Neural cell (in vitro differentiated cells): ENCODE measurements around the gene YBX2. TPM values are rescaled to one million over a fixed set of nuclear protein-coding genes. Genes with fewer than 3 reads are reported as not detected.

Source experiments
- H2AFZ ChIP-seq: fragments of 200-600, 300-800 bp; sonication (generic), shearing (Covaris generic); 2 replicates; pipeline ENCODE4 v1.6.0; 2014; ENCODE audit warnings: low read depth, mild to moderate bottlenecking, antibody characterized with exemption, low read length, moderate library complexity
- H3F3A ChIP-seq: fragments of 200-600 bp; shearing (Covaris generic); 2 replicates; pipeline ENCODE4 v1.6.1; 2016; ENCODE audit warnings: mild to moderate bottlenecking, moderate library complexity, mixed read lengths, antibody characterized with exemption, low read length; ENCODE audit not compliant: insufficient read depth, poor library complexity, severe bottlenecking
- H3K27ac ChIP-seq: fragments of 200-600, 300-800 bp; sonication (generic), shearing (Covaris generic); 2 replicates; pipeline ENCODE4 v1.5.1; 2014; ENCODE audit warnings: mild to moderate bottlenecking, low read length, moderate library complexity
- H3K27me3 ChIP-seq: fragments of 300-800, 200-600 bp; sonication (generic), shearing (Covaris generic); 2 replicates; pipeline ENCODE4 v1.6.0; 2014; ENCODE audit warnings: mild to moderate bottlenecking, low read depth, low read length, moderate library complexity; ENCODE audit not compliant: insufficient read depth
- H3K36me3 ChIP-seq: fragments of 300-800, 200-600 bp; sonication (generic), shearing (Covaris generic); 2 replicates; pipeline ENCODE4 v1.5.1; 2014; ENCODE audit warnings: mild to moderate bottlenecking, antibody characterized with exemption, low read length, moderate library complexity; ENCODE audit not compliant: insufficient read depth
- H3K4me2 ChIP-seq: fragments of 300-800, 200-600 bp; sonication (generic), shearing (Covaris generic); 2 replicates; pipeline ENCODE4 v1.6.0; 2014; ENCODE audit warnings: mild to moderate bottlenecking, low read length
- H3K4me3 ChIP-seq: fragments of 300-800, 200-600 bp; sonication (generic), shearing (Covaris generic); 2 replicates; pipeline ENCODE4 v1.5.1; 2014; ENCODE audit warnings: mild to moderate bottlenecking, low read length, moderate library complexity
- H3K79me2 ChIP-seq: fragments of 200-600 bp; shearing (Covaris generic); replicated peaks from 2 replicates; pipeline ENCODE4 v1.6.0; 2014; ENCODE audit warnings: mild to moderate bottlenecking, low read length, moderate library complexity; ENCODE audit not compliant: insufficient read depth
- H3K9ac ChIP-seq: fragments of 300-800, 200-600 bp; sonication (generic), shearing (Covaris generic); 2 replicates; pipeline ENCODE4 v1.6.1; 2016; ENCODE audit warnings: mild to moderate bottlenecking, low read length, mixed read lengths
- H3K9me2 ChIP-seq: fragments of 200-600 bp; shearing (Covaris generic); 2 replicates; pipeline ENCODE4 v1.6.1; 2016; ENCODE audit warnings: mild to moderate bottlenecking, low read length, mixed read lengths; ENCODE audit not compliant: insufficient read depth
- H3K9me3 ChIP-seq: fragments of 200-600, 300-800 bp; sonication (generic), shearing (Covaris generic); 2 replicates; pipeline ENCODE4 v1.6.1; 2016; ENCODE audit warnings: mild to moderate bottlenecking, mixed run types, low read length, moderate library complexity, mixed read lengths
- H4K20me1 ChIP-seq: fragments of 200-600 bp; shearing (Covaris generic); 2 replicates; pipeline ENCODE4 v1.6.1; 2016; ENCODE audit warnings: mild to moderate bottlenecking, mixed run types; ENCODE audit not compliant: insufficient read depth
- EP300 ChIP-seq: fragments of 450-650 bp; conservative IDR thresholded peaks from 2 replicates; pipeline ENCODE4 v1.6.1; 2014; ENCODE audit warnings: antibody characterized with exemption, mild to moderate bottlenecking, moderate library complexity; ENCODE audit not compliant: poor library complexity, severe bottlenecking
- EZH2 ChIP-seq: fragments of 200-600, 300-800 bp; shearing (Covaris generic), sonication (generic); IDR thresholded peaks from 2 replicates; pipeline ENCODE4 v1.6.1; 2014; ENCODE audit warnings: antibody characterized with exemption, low read length, borderline replicate concordance, mild to moderate bottlenecking; ENCODE audit not compliant: insufficient read depth, poor library complexity, severe bottlenecking
- MXI1 ChIP-seq: fragments of 450-650 bp; conservative IDR thresholded peaks from 2 replicates; pipeline ENCODE4 v1.6.1; 2014; ENCODE audit warnings: antibody characterized with exemption, mild to moderate bottlenecking; ENCODE audit not compliant: poor library complexity, severe bottlenecking
- POLR2AphosphoS5 ChIP-seq: IDR thresholded peaks from 2 replicates; pipeline ENCODE4 v1.6.1; 2012
- RAD21 ChIP-seq: fragments of 450-650 bp; conservative IDR thresholded peaks from 2 replicates; pipeline ENCODE4 v1.6.1; 2014; ENCODE audit warnings: antibody characterized with exemption, mild to moderate bottlenecking, moderate library complexity
- SMC3 ChIP-seq: fragments of 450-650 bp; conservative IDR thresholded peaks from 2 replicates; pipeline ENCODE4 v1.6.1; 2014; ENCODE audit warnings: antibody characterized with exemption, mild to moderate bottlenecking, moderate library complexity; ENCODE audit not compliant: poor library complexity
- TAF1 ChIP-seq: IDR thresholded peaks from 2 replicates; pipeline ENCODE4 v1.6.1; 2012; ENCODE audit warnings: low read depth
- polyA plus RNA-seq: library from polyadenylated mRNA; depleted of rRNA; stranded (reverse); fragments of >200 nt; gene quantifications from 2 replicates; pipeline ENCODE4 v1.2.3, GENCODE V29; 2014
- TF ChIP-seq, protein P1 (sequence below): IDR thresholded peaks from 2 replicates; pipeline ENCODE4 v1.6.1; 2012; ENCODE audit warnings: borderline replicate concordance
- TF ChIP-seq, protein P2 (sequence below): fragments of 450-650 bp; IDR thresholded peaks from 2 replicates; pipeline ENCODE4 v1.5.1; 2014; ENCODE audit warnings: antibody characterized with exemption, mild to moderate bottlenecking, moderate library complexity; ENCODE audit not compliant: poor library complexity, severe bottlenecking

Gene YBX2
- polyA plus RNA-seq, 1 donor from 2014 or later, result 2.1 TPM

DNA sequence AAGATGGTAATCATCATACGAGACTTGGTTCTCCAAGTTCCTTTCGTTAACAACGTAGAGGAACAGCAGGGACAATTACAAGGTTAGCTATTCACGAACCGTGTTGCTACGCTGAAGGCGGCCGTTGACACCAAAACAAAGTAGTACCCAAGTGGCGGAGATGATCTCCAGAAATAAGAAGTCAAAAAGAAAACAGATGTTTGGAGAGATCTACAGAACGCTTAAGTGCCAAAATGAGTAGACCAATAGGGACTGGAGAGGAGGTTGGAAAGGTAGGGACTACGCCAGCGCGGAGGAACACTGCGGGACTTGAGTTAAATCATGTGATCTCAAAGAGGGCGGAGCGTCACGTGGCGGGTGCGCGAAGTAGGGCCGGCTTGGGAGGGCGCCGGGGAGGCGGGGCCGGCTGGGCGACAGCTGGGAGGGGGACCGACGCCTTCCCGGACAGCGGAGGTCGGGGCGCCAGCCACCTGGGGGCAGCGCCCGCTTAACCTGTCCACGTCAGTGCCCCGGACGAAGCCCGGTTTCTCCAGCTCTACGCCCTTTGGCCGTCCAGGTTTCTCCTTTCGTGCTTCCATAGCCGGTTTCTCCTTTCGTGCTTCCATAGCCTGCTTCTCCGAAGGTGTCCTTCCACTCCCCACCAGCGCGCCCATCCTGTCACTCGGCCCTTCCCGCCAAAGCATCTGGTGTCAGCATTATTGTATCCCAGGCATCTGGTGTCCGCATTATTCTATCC, 51.6 kb downstream of the YBX2 start:
- Histone ChIP-seq H3K9me3 (no peaks in the 10 kb centered on the region), H3K4me2 (peak overlapping the region; percentile 86), H4K20me1 (no peaks in the 10 kb centered on the region), H3F3A (no peaks in the 10 kb centered on the region), H2AFZ (peak overlapping the region; percentile 35), H3K4me3 (peak overlapping the region; percentile 75), H3K36me3 (no peaks in the 10 kb centered on the region), H3K79me2 (peaks cover 44% of the 10 kb centered on the region), H3K9me2 (no peaks in the 10 kb centered on the region), H3K27me3 (no peaks in the 10 kb centered on the region), H3K27ac (peak overlapping the region; percentile 99), H3K9ac (peak overlapping the region; percentile 99)
- TF ChIP-seq MXI1, result peak; percentile 51
- TF ChIP-seq, protein P1, sequence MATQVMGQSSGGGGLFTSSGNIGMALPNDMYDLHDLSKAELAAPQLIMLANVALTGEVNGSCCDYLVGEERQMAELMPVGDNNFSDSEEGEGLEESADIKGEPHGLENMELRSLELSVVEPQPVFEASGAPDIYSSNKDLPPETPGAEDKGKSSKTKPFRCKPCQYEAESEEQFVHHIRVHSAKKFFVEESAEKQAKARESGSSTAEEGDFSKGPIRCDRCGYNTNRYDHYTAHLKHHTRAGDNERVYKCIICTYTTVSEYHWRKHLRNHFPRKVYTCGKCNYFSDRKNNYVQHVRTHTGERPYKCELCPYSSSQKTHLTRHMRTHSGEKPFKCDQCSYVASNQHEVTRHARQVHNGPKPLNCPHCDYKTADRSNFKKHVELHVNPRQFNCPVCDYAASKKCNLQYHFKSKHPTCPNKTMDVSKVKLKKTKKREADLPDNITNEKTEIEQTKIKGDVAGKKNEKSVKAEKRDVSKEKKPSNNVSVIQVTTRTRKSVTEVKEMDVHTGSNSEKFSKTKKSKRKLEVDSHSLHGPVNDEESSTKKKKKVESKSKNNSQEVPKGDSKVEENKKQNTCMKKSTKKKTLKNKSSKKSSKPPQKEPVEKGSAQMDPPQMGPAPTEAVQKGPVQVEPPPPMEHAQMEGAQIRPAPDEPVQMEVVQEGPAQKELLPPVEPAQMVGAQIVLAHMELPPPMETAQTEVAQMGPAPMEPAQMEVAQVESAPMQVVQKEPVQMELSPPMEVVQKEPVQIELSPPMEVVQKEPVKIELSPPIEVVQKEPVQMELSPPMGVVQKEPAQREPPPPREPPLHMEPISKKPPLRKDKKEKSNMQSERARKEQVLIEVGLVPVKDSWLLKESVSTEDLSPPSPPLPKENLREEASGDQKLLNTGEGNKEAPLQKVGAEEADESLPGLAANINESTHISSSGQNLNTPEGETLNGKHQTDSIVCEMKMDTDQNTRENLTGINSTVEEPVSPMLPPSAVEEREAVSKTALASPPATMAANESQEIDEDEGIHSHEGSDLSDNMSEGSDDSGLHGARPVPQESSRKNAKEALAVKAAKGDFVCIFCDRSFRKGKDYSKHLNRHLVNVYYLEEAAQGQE, result no peak
- TF ChIP-seq POLR2AphosphoS5, result peak; percentile 83
- TF ChIP-seq EP300, result peak; percentile 71
- peak; percentile 39 for TF ChIP-seq RAD21
- peak; percentile 51 for TF ChIP-seq SMC3
- TF ChIP-seq EZH2, result no peak
- TF ChIP-seq, protein P2, sequence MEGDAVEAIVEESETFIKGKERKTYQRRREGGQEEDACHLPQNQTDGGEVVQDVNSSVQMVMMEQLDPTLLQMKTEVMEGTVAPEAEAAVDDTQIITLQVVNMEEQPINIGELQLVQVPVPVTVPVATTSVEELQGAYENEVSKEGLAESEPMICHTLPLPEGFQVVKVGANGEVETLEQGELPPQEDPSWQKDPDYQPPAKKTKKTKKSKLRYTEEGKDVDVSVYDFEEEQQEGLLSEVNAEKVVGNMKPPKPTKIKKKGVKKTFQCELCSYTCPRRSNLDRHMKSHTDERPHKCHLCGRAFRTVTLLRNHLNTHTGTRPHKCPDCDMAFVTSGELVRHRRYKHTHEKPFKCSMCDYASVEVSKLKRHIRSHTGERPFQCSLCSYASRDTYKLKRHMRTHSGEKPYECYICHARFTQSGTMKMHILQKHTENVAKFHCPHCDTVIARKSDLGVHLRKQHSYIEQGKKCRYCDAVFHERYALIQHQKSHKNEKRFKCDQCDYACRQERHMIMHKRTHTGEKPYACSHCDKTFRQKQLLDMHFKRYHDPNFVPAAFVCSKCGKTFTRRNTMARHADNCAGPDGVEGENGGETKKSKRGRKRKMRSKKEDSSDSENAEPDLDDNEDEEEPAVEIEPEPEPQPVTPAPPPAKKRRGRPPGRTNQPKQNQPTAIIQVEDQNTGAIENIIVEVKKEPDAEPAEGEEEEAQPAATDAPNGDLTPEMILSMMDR, result peak; percentile 30
- no peak for TF ChIP-seq TAF1

DNA sequence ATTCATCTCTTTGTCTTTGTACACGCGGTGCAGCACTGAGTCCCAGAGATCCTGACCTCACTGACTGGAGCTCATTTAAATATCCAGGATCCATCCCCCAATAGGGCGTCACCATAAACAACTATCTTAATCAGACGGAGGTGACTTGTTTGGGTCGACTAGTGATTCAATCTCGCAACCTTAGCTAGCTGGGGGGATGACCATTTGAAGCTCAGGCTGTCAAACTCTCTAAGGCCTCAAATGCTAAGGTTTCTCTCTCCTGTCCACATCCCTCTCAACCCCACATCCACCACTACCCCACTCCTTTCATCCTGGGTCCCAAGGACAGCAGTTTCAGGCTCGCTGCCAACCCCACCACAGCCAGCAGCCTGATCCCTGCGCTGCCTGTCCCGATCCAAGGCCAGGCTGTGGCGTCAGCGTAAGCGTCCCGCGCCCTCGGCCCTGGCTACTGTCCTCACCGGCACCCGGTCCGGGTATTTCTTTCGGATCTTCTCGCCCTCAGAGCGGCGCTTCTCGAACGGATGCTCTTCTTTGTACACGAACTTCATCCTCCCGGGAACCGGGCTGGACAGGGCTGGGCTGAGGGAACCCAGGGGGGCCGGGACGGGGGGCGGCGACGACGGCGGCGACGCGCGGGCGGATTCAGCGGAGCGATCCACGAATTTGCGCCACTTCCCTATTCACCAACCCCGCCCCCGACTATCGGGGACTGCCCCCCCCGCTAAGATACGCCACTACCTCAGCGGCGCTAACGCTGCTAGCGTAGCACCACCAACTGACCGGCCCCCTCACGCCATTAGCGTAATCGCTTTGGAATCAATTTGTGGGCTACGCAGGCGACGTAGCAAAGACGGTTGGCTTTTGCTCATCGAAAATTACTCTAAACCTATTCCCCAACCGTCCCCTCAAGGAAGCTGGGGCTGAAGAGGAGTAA, 52.4 kb downstream of the YBX2 start, which contains the start of gene GABARAP:
GABARAP (minus strand) TSS at position 667 of the 934 bp plus-strand sequence; CDS start at position 548, 119 bp downstream.
- Histone ChIP-seq H3F3A (peaks cover 3% of the 10 kb centered on the region), H3K4me3 (peak within 1 kb of the TSS; percentile 75), H3K27me3 (no peaks in the 10 kb centered on the region), H3K27ac (peak within 1 kb of the TSS; percentile 99), H3K9me2 (no peaks in the 10 kb centered on the region), H3K9me3 (no peaks in the 10 kb centered on the region), H3K9ac (peak within 1 kb of the TSS; percentile 99), H2AFZ (peak within 1 kb of the TSS; percentile 35), H3K36me3 (no peaks in the 10 kb centered on the region), H4K20me1 (no peaks in the 10 kb centered on the region), H3K4me2 (peak within 1 kb of the TSS; percentile 99), H3K79me2 (peaks cover 44% of the 10 kb centered on the region)
- TF ChIP-seq, protein P2, result peak; percentile 12
- no peak for TF ChIP-seq EZH2
- no peak for TF ChIP-seq SMC3
- TF ChIP-seq RAD21, result peak; percentile 24
- peak; percentile 51 for TF ChIP-seq EP300
- no peak for TF ChIP-seq MXI1
- no peak for TF ChIP-seq TAF1
- TF ChIP-seq, protein P1, result peak; percentile 95
- peak; percentile 92 for TF ChIP-seq POLR2AphosphoS5
